Brain microvascular endothelial cell (primary cell): ENCODE data around the gene WDTC1.
"Not testable (repeated sequence)": the region's sequence is repeated elsewhere in the genome, so short reads cannot be mapped to it uniquely, and the experiment has no call there.

Experiments
- DNase-seq: peaks from one replicate; pipeline ENCODE4 v3.0.0-alpha.2; 2020
- H3K27ac ChIP-seq: fragments of 250-450 bp; sonication (Bioruptor Pico); 2 replicates; pipeline ENCODE4 v1.5.1; 2020; ENCODE audit warnings: mild to moderate bottlenecking, moderate library complexity
- H3K27me3 ChIP-seq: fragments of 250-450 bp; sonication (Bioruptor Pico); replicated peaks from 2 replicates; pipeline ENCODE4 v1.5.1; 2020; ENCODE audit warnings: mild to moderate bottlenecking
- H3K36me3 ChIP-seq: fragments of 250-450 bp; sonication (Bioruptor Pico); replicated peaks from 2 replicates; pipeline ENCODE4 v1.5.1; 2020; ENCODE audit warnings: mild to moderate bottlenecking
- H3K4me3 ChIP-seq: 2 replicates; pipeline ENCODE4 v1.5.1; 2011; ENCODE audit warnings: low read depth, mild to moderate bottlenecking, control low read depth, low read length, moderate library complexity
- CTCF ChIP-seq: IDR thresholded peaks from 2 replicates; pipeline ENCODE4 v1.5.1; 2011; ENCODE audit warnings: low read depth, mild to moderate bottlenecking, moderate library complexity, low read length, control low read depth, inconsistent platforms; ENCODE audit errors: missing control alignments
- in situ Hi-C: cut with HindIII; loops from 2 replicates; pipeline ENCODE4 v1.10.0; 2017; ENCODE audit warnings: low sequenced_read_pairs, low pct_ligation_motif_present

The WDTC1 gene

GRCh38 chr1:27227765-27228164 is 6.7 kb upstream of the WDTC1 start:
- in situ Hi-C loops = no loop called here
- H3K36me3 ChIP-seq = no peaks in the 10 kb centered on the region

GRCh38 chr1:27233667-27234048 is 774 bp upstream of the WDTC1 start:
- DNase-seq = no peak
- no peaks in the 10 kb centered on the region for H3K27me3 ChIP-seq
- H3K36me3 ChIP-seq = no peaks in the 10 kb centered on the region
- H3K27ac ChIP-seq = no peak overlapping the region
- in situ Hi-C loops = no loop called here
- TF ChIP-seq CTCF = no peak
- peak overlapping the region; percentile 59 for H3K4me3 ChIP-seq

More at GRCh38 chr1:27227765-27228164, 6.7 kb upstream of the WDTC1 start:
- H3K4me3 ChIP-seq = no peak overlapping the region
- no peaks in the 10 kb centered on the region for H3K27me3 ChIP-seq
- no peak for DNase-seq
- TF ChIP-seq CTCF = no peak
- no peak overlapping the region for H3K27ac ChIP-seq

- no peak for DNase-seq
- in situ Hi-C loops = no loop called here
Measured at GRCh38 chr1:27235827-27236226, 1.4 kb downstream of the WDTC1 start.

GRCh38 chr1:27237112-27237511 is 2.7 kb downstream of the WDTC1 start:
- H3K27ac ChIP-seq = no peak overlapping the region
- no peak for DNase-seq
- H3K36me3 ChIP-seq = no peaks in the 10 kb centered on the region
- TF ChIP-seq CTCF = no peak
- in situ Hi-C loops = no loop called here
- H3K4me3 ChIP-seq = no peak overlapping the region
- no peaks in the 10 kb centered on the region for H3K27me3 ChIP-seq

More at GRCh38 chr1:27235827-27236226, 1.4 kb downstream of the WDTC1 start:
- Histone ChIP-seq H3K36me3 (no peaks in the 10 kb centered on the region), H3K4me3 (peak overlapping the region; percentile 67), H3K27ac (no peak overlapping the region), H3K27me3 (no peaks in the 10 kb centered on the region)
- TF ChIP-seq CTCF = no peak

- no peak overlapping the region for H3K4me3 ChIP-seq
- no peak overlapping the region for H3K27ac ChIP-seq
- H3K36me3 ChIP-seq = no peaks in the 10 kb centered on the region
- in situ Hi-C loops = no loop called here
- H3K27me3 ChIP-seq = no peaks in the 10 kb centered on the region
- TF ChIP-seq CTCF = no peak
- DNase-seq = no peak
Measured at GRCh38 chr1:27238032-27238431, 3.6 kb downstream of the WDTC1 start.

GRCh38 chr1:27241677-27242076 is 7.2 kb downstream of the WDTC1 start:
- H3K27ac ChIP-seq = no peak overlapping the region
- no peaks in the 10 kb centered on the region for H3K27me3 ChIP-seq
- in situ Hi-C loops = no loop called here
- H3K36me3 ChIP-seq = no peaks in the 10 kb centered on the region
- no peak for TF ChIP-seq CTCF
- DNase-seq = no peak
- no peak overlapping the region for H3K4me3 ChIP-seq

- in situ Hi-C loops, H3K4me3 ChIP-seq, H3K27me3 ChIP-seq, H3K27ac ChIP-seq, DNase-seq, H3K36me3 ChIP-seq: not testable (repeated sequence)
Measured at GRCh38 chr1:27243665-27244064, 9.2 kb downstream of the WDTC1 start.
